ENCODE measurements around the gene LIMCH1. TPM values are rescaled to one million over a fixed set of nuclear protein-coding genes. Genes with fewer than 3 reads are reported as not detected.
A peak's percentile ranks its signal among the peaks of the same experiment; 100 is the strongest.

Gene LIMCH1
- total RNA-seq, 1 donor from 2014 or later = 7.1 TPM

DNA sequence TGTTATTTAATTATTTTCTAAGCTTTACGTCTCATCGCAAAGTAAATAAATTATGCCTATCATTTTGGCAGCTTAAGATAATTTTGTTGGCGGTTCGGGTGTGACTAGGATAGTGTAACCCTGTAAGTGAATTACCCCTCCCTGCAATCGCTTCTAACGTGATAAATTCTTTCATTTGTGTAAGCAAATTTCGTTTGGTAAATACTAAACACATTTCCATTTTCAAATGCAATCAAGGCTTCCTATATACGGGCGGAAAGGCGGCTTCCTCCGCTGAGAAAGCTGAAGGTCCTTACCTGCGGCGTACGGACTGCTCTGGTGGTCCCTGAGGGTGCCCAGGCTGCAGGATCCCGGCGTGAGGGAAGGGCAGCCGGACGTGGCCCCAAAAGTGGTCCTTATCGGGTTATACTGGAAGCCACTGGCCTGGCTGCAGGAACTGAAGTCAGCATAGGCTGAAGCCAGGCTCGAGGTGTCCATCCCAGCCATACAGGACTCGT, 210.2 kb downstream of the LIMCH1 start:
- Histone ChIP-seq H3K4me1 (ENCODE audit: insufficient read depth, low read length) (peaks cover 2% of the 10 kb centered on the region), H4K20me1 (ENCODE audit: insufficient read depth, low read length) (peaks cover 6% of the 10 kb centered on the region), H3K4me2 (ENCODE audit: low read length) (no peak overlapping the region), H3K27ac (ENCODE audit: low read depth, low read length) (no peak overlapping the region), H3K27me3 (ENCODE audit: insufficient read depth, low read length) (peaks cover 94% of the 10 kb centered on the region), H3K36me3 (ENCODE audit: insufficient read depth, low read length) (no peaks in the 10 kb centered on the region), H3K4me3 (ENCODE audit: insufficient read depth, low read depth, low read length) (no peak overlapping the region), H3K9ac (ENCODE audit: low read length) (no peak overlapping the region), H3K9me3 (ENCODE audit: insufficient read depth, low read depth, low read length) (peaks cover 3% of the 10 kb centered on the region), H2AFZ (ENCODE audit: low read depth, low read length) (no peak overlapping the region), H3K79me2 (ENCODE audit: insufficient read depth, low read length) (no peaks in the 10 kb centered on the region)
- H3K36me3 Mint-ChIP-seq (ENCODE audit: low read depth, unreplicated experiment) = peaks cover 2% of the 10 kb centered on the region
- H3K4me1 Mint-ChIP-seq (ENCODE audit: low read depth, unreplicated experiment) = peaks cover 2% of the 10 kb centered on the region
- FAIRE-seq (no peak), DNase-seq (ENCODE audit: low read depth) (no peak)
- TF ChIP-seq, protein P1, sequence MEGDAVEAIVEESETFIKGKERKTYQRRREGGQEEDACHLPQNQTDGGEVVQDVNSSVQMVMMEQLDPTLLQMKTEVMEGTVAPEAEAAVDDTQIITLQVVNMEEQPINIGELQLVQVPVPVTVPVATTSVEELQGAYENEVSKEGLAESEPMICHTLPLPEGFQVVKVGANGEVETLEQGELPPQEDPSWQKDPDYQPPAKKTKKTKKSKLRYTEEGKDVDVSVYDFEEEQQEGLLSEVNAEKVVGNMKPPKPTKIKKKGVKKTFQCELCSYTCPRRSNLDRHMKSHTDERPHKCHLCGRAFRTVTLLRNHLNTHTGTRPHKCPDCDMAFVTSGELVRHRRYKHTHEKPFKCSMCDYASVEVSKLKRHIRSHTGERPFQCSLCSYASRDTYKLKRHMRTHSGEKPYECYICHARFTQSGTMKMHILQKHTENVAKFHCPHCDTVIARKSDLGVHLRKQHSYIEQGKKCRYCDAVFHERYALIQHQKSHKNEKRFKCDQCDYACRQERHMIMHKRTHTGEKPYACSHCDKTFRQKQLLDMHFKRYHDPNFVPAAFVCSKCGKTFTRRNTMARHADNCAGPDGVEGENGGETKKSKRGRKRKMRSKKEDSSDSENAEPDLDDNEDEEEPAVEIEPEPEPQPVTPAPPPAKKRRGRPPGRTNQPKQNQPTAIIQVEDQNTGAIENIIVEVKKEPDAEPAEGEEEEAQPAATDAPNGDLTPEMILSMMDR (IDR thresholded peaks at IDR 0.05; ENCODE audit: insufficient read depth, low read depth, low read length) = no peak
- no peak for TF ChIP-seq EZH2 (IDR thresholded peaks at IDR 0.05; ENCODE audit: insufficient read depth, low read length)
- H3K4me3 Mint-ChIP-seq (ENCODE audit: unreplicated experiment) = no peak overlapping the region
- peaks cover 91% of the 10 kb centered on the region for H3K27me3 Mint-ChIP-seq (ENCODE audit: low read depth, unreplicated experiment)
- no peak overlapping the region for H3K27ac Mint-ChIP-seq (ENCODE audit: unreplicated experiment)
- H3K9me3 Mint-ChIP-seq (ENCODE audit: unreplicated experiment) = peaks cover 32% of the 10 kb centered on the region

DNA sequence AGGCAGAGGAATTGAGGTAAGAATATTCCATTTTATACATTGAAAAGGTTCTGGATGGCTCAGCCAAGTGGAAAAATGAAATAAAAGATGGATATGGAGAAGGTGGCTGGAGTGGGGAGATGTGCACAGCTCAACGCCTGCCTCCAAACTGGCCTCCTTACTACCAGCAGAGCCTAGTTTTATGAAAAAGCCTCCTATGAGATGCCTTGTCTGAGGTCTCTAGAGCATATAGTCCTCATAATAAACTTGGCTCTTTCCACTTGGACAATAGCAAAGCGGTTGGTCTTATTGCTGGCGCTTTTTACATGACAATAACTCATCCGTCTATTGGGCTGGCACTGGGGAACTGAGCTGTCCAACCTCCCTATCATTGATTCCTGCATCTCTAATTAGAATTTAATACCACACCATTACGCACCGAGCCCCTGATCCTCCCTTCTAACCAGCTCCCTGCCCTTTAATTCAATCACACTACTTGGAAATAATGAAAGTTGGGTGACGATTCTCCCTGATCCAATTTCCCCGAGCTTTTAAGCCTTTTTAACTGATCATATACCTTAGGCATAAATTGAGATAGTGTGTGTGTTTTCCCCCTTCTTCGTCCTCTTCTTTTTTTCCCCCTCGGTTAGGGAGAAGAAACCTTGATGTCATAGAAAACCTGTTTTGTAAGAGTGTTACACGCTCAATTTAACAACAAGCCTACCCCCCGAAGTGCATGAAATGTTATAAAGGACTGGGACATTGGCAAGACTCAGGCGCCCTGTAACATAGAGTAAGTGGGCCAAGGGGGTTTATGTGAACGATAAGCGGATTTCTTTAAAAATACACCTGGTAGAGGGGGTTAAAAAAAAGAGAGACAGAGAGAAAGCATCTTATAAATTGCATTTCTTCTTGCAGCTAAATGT, 210.9 kb downstream of the LIMCH1 start, which contains the start of gene PHOX2B:
PHOX2B (minus strand) TSS at position 155 of the 905 bp plus-strand sequence; CDS start at position 40, 115 bp downstream.
- DNase-seq (ENCODE audit: low read depth) (no peak), FAIRE-seq (no peak)
- H3K27me3 Mint-ChIP-seq (ENCODE audit: low read depth, unreplicated experiment) = peaks cover 91% of the 10 kb centered on the region
- H3K4me1 Mint-ChIP-seq (ENCODE audit: low read depth, unreplicated experiment) = peaks cover 2% of the 10 kb centered on the region
- Histone ChIP-seq H3K27ac (ENCODE audit: low read depth, low read length) (no peak within 1 kb of the TSS), H3K4me1 (ENCODE audit: insufficient read depth, low read length) (peaks cover 2% of the 10 kb centered on the region), H4K20me1 (ENCODE audit: insufficient read depth, low read length) (peaks cover 6% of the 10 kb centered on the region), H3K4me2 (ENCODE audit: low read length) (no peak within 1 kb of the TSS), H3K36me3 (ENCODE audit: insufficient read depth, low read length) (no peaks in the 10 kb centered on the region), H3K9ac (ENCODE audit: low read length) (no peak within 1 kb of the TSS), H3K27me3 (ENCODE audit: insufficient read depth, low read length) (peaks cover 92% of the 10 kb centered on the region), H3K4me3 (ENCODE audit: insufficient read depth, low read depth, low read length) (no peak within 1 kb of the TSS), H2AFZ (ENCODE audit: low read depth, low read length) (no peak within 1 kb of the TSS), H3K79me2 (ENCODE audit: insufficient read depth, low read length) (no peaks in the 10 kb centered on the region), H3K9me3 (ENCODE audit: insufficient read depth, low read depth, low read length) (peaks cover 3% of the 10 kb centered on the region)
- TF ChIP-seq EZH2 (IDR thresholded peaks at IDR 0.05; ENCODE audit: insufficient read depth, low read length) = no peak
- TF ChIP-seq, protein P1 (IDR thresholded peaks at IDR 0.05; ENCODE audit: insufficient read depth, low read depth, low read length) = no peak
- no peak within 1 kb of the TSS for H3K4me3 Mint-ChIP-seq (ENCODE audit: unreplicated experiment)
- peak within 1 kb of the TSS; percentile 69 for H3K27ac Mint-ChIP-seq (ENCODE audit: unreplicated experiment)
- H3K9me3 Mint-ChIP-seq (ENCODE audit: unreplicated experiment) = peaks cover 34% of the 10 kb centered on the region
- H3K36me3 Mint-ChIP-seq (ENCODE audit: low read depth, unreplicated experiment) = peaks cover 2% of the 10 kb centered on the region
